Measurements from ENCODE around the gene FZD1. TPM values are rescaled to one million over a fixed set of nuclear protein-coding genes. Genes with fewer than 3 reads are reported as not detected.

Gene FZD1
- total and polyA plus RNA-seq, 2 donors (not counting 1 experiment from before 2014, with no cell fraction given), result 7.6 to 12.6 TPM

- Histone ChIP-seq H2AFZ (ENCODE audit: low read length) (peak overlapping the region; percentile 25), H3K79me2 (ENCODE audit: control insufficient read depth, insufficient read depth, low read length) (peaks cover 34% of the 10 kb centered on the region), H3K27ac (ENCODE audit: insufficient read depth, low read length) (peak overlapping the region; percentile 62), H3K36me3 (ENCODE audit: control insufficient read depth, insufficient read depth, low read length) (peaks cover 2% of the 10 kb centered on the region), H3K9ac (ENCODE audit: insufficient read depth, low read length) (no peak overlapping the region), H3K4me2 (ENCODE audit: extremely low read depth, insufficient read depth, low read length) (peak overlapping the region; percentile 26), H3K27me3 (ENCODE audit: control insufficient read depth, insufficient read depth, low read length) (no peaks in the 10 kb centered on the region), H3K9me3 (ENCODE audit: control insufficient read depth, insufficient read depth, low read depth, low read length) (no peaks in the 10 kb centered on the region), H4K20me1 (ENCODE audit: control insufficient read depth, extremely low read depth, insufficient read depth, low read length) (no peaks in the 10 kb centered on the region), H3K4me3 (replicated peaks in 1 of 4; ENCODE audit: control extremely low read depth in 1 of 4, insufficient read depth in 1 of 4, low read depth in 3 of 4, low read length in 4 of 4) (peak overlapping the region; percentile 13 to 90 (median 62)), H3K4me1 (ENCODE audit: control insufficient read depth, extremely low read depth, insufficient read depth, low read length) (peaks cover 8% of the 10 kb centered on the region)
- TF ChIP-seq CTCF (conservative IDR thresholded peaks at IDR 0.05 in 1 of 2, IDR thresholded peaks at IDR 0.05 in 1 of 2; ENCODE audit: low read depth in 1 of 2, low read length in 2 of 2) (no peak), EZH2 (IDR thresholded peaks at IDR 0.05; ENCODE audit: low read length, missing control alignments) (no peak)
- DNase-seq (ENCODE audit: low read depth in 2 of 2), result peak in 1 of 2 donors; percentile 38
Observed at GRCh38 chr7:91263384-91264045, 718 bp upstream of the FZD1 start.

DNA sequence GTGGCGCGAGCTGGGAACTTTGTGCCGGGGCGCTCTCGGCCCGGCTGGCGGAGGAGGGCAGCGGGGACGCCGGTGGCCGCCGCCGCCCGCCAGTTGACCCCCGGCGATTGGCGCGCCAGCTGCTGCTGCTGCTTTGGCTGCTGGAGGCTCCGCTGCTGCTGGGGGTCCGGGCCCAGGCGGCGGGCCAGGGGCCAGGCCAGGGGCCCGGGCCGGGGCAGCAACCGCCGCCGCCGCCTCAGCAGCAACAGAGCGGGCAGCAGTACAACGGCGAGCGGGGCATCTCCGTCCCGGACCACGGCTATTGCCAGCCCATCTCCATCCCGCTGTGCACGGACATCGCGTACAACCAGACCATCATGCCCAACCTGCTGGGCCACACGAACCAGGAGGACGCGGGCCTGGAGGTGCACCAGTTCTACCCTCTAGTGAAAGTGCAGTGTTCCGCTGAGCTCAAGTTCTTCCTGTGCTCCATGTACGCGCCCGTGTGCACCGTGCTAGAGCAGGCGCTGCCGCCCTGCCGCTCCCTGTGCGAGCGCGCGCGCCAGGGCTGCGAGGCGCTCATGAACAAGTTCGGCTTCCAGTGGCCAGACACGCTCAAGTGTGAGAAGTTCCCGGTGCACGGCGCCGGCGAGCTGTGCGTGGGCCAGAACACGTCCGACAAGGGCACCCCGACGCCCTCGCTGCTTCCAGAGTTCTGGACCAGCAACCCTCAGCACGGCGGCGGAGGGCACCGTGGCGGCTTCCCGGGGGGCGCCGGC, 870 bp downstream of the FZD1 start:
- Histone ChIP-seq H4K20me1 (ENCODE audit: control insufficient read depth, extremely low read depth, insufficient read depth, low read length) (no peaks in the 10 kb centered on the region), H2AFZ (ENCODE audit: low read length) (peak overlapping the region; percentile 87), H3K36me3 (ENCODE audit: control insufficient read depth, insufficient read depth, low read length) (peaks cover 2% of the 10 kb centered on the region), H3K27me3 (ENCODE audit: control insufficient read depth, insufficient read depth, low read length) (no peaks in the 10 kb centered on the region), H3K9ac (ENCODE audit: insufficient read depth, low read length) (peak overlapping the region; percentile 77), H3K4me1 (ENCODE audit: control insufficient read depth, extremely low read depth, insufficient read depth, low read length) (peaks cover 8% of the 10 kb centered on the region), H3K27ac (ENCODE audit: insufficient read depth, low read length) (peak overlapping the region; percentile 86), H3K4me3 (replicated peaks in 1 of 4; ENCODE audit: control extremely low read depth in 1 of 4, insufficient read depth in 1 of 4, low read depth in 3 of 4, low read length in 4 of 4) (peak overlapping the region; percentile 37 to 80 (median 76)), H3K79me2 (ENCODE audit: control insufficient read depth, insufficient read depth, low read length) (peaks cover 34% of the 10 kb centered on the region), H3K4me2 (ENCODE audit: extremely low read depth, insufficient read depth, low read length) (peak overlapping the region; percentile 97), H3K9me3 (ENCODE audit: control insufficient read depth, insufficient read depth, low read depth, low read length) (no peaks in the 10 kb centered on the region)
- DNase-seq (ENCODE audit: low read depth in 2 of 2), result peak; percentile 80 to 84
- no peak for TF ChIP-seq CTCF (conservative IDR thresholded peaks at IDR 0.05 in 1 of 2, IDR thresholded peaks at IDR 0.05 in 1 of 2; ENCODE audit: low read depth in 1 of 2, low read length in 2 of 2)

DNA sequence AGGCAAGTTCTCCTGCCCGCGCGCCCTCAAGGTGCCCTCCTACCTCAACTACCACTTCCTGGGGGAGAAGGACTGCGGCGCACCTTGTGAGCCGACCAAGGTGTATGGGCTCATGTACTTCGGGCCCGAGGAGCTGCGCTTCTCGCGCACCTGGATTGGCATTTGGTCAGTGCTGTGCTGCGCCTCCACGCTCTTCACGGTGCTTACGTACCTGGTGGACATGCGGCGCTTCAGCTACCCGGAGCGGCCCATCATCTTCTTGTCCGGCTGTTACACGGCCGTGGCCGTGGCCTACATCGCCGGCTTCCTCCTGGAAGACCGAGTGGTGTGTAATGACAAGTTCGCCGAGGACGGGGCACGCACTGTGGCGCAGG, 1.4 kb downstream of the FZD1 start:
- peak overlapping the region; percentile 97 for H3K4me2 ChIP-seq (ENCODE audit: extremely low read depth, insufficient read depth, low read length)
- H3K27ac ChIP-seq (ENCODE audit: insufficient read depth, low read length), result peak overlapping the region; percentile 86
- H3K9ac ChIP-seq (ENCODE audit: insufficient read depth, low read length), result peak overlapping the region; percentile 77
- TF ChIP-seq CTCF (conservative IDR thresholded peaks at IDR 0.05 in 1 of 2, IDR thresholded peaks at IDR 0.05 in 1 of 2; ENCODE audit: low read depth in 1 of 2, low read length in 2 of 2), result no peak
- no peak for TF ChIP-seq EZH2 (IDR thresholded peaks at IDR 0.05; ENCODE audit: low read length, missing control alignments)
- peaks cover 8% of the 10 kb centered on the region for H3K4me1 ChIP-seq (ENCODE audit: control insufficient read depth, extremely low read depth, insufficient read depth, low read length)
- no peaks in the 10 kb centered on the region for H3K9me3 ChIP-seq (ENCODE audit: control insufficient read depth, insufficient read depth, low read depth, low read length)
- peaks cover 34% of the 10 kb centered on the region for H3K79me2 ChIP-seq (ENCODE audit: control insufficient read depth, insufficient read depth, low read length)
- no peaks in the 10 kb centered on the region for H4K20me1 ChIP-seq (ENCODE audit: control insufficient read depth, extremely low read depth, insufficient read depth, low read length)
- H2AFZ ChIP-seq (ENCODE audit: low read length), result peak overlapping the region; percentile 87
- peak; percentile 38 to 46 for DNase-seq (ENCODE audit: low read depth in 2 of 2)
- H3K4me3 ChIP-seq (replicated peaks in 1 of 4; ENCODE audit: control extremely low read depth in 1 of 4, insufficient read depth in 1 of 4, low read depth in 3 of 4, low read length in 4 of 4), result peak overlapping the region; percentile 37 to 80 (median 76)
- H3K36me3 ChIP-seq (ENCODE audit: control insufficient read depth, insufficient read depth, low read length), result peaks cover 2% of the 10 kb centered on the region
- no peaks in the 10 kb centered on the region for H3K27me3 ChIP-seq (ENCODE audit: control insufficient read depth, insufficient read depth, low read length)

Measured in fibroblast of lung (primary cell).